IPS-18c (cell line): ENCODE results near the gene BORCS6.
"Not testable (repeated sequence)": the region's sequence is repeated elsewhere in the genome, so short reads cannot be mapped to it uniquely, and the experiment has no call there.

Experiments used
- H3K4me3 ChIP-seq: 2 replicates; pipeline ENCODE4 v1.7.0; 2013; ENCODE audit warnings: low read depth, mild to moderate bottlenecking, low read length, moderate library complexity; ENCODE audit not compliant: insufficient read depth
- H3K9me3 ChIP-seq: one replicate; pipeline ENCODE4 v1.6.1; 2013; ENCODE audit warnings: mild to moderate bottlenecking, low read length, moderate library complexity; ENCODE audit not compliant: control insufficient read depth, insufficient read depth

The BORCS6 gene

DNA sequence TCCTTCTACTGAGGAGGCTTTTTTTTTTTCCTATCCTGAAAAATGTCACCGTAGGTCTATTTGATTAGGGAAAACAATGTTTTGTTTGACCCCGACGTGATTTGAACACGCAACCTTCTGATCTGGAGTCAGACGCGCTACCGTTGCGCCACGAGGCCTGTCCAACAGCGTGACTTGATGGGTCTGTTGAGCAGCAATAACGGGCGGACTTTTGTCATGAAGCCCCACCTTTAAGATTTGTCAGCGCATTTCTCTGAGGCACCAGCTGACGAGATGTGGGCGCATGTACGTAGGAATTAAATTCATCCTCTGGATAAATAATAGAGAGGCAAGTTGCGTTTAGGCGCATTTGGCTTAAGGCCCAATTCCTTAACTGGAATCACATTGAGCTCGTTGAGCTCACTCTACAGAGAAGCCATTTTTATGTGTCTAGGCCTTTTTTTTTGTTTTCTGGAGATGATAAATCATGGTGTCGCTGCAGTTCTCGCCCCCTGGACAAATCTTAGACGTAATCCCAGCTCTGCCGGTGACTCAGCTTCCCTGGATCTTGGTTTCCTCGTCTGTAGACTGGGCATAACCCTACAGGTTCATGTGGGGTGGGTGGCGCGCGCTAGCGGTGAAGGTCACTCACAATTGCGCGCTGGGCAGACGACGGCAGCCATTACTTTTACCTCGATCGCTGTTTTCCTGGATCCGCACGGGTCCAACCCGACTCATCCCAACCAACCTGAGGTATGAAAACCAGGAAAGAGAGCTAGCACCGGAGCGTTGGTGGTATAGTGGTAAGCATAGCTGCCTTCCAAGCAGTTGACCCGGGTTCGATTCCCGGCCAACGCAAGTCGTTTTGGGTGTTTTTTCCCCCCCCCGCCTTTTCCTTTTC lies 31.0 kb upstream of the BORCS6 start:
- Histone ChIP-seq H3K9me3 (no peaks in the 10 kb centered on the region), H3K4me3 (peak overlapping the region; percentile 86)

DNA sequence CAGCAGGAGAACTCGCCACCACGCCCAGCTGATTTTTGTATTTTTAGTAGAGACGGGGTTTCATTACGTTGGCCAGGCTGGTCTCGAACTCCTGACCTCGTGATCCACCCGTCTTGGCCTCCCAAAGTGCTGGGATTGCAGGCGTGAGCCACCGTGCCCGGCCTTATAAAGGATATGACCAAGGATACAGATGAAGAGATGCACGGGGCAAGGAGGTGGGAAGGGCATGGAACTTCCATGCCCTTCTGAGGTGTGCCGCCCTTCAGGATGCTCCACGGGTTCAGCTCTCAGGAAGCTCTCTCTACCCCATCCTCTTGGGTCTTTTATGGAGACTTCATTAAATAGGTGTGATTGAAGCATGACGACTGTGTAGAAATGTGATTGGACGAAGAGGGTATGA lies 24.0 kb upstream of the BORCS6 start:
- H3K9me3 ChIP-seq, H3K4me3 ChIP-seq: not testable (repeated sequence)

DNA sequence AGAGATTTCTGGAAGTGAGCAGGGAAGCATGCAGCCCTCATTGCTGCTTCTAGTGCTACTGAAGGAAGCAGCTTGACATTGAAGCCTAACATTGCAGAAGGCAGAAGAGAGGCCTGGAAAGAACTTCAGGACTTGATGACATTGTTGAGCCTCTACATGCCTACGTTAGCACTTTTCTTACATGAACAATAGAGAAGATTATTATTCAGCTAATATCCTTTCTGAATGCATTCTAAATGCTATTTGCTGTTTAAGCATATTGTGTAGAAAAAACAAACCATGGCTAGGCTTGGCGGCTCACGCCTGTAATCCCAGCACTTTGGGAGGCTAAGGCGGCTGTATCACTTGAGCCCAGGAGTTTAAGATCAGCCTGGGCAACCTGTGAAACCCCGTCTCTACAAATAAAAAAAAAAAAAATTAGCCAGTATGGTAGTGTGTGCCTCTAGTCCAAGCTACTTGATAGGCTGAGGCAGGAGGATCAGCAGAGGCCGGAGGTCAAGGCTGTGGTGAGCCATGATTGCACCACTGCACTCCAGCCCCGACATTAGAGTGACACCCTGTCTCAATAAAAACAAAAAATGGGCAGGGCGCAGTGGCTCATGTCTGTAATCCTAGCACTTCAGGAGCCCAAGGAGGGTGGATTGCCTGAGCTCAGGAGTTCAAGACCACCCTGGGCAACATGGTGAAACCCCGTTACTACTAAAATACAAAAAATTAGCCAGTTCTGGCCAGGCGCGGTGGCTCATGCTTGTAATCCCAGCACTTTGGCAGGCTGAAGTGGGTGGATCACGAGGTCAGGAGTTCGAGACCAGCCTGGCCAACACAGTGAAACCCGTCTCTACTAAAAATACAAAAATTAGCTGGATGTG lies 22.6 kb upstream of the BORCS6 start:
- H3K9me3 ChIP-seq, result no peaks in the 10 kb centered on the region
- H3K4me3 ChIP-seq, result no peak overlapping the region

DNA sequence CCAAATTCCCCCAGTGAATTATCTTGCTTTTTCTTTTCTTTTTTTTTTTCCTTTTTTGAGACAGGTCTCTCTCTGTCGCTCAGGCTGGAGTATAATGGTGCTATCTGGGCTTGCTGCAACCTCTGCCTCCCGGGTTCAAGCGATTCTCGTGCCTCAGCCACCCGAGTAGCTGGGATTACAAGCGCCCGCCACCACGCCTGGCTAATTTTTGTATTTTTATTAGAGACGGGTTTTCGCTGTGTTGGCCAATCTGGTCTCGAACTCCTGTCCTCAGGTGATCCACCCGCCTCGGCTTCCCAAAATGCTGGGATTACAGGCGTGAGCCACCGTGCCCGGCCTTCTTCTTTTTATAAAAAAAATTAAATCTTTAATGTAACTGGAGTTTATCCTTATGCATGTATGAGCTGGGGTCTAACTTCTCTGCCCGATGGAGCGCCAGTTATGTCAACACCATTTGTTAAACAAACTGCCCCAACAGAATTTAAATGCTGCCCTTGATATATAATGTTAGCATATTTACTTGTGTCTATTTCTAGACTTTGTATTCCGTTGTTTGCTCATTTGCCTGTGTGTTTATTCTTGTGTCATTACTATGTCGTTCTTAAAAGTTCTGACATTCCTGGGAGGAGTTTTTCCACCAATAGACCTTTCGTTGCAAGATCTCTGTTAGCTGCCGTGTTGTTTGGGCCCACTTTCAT lies 20.9 kb upstream of the BORCS6 start:
- H3K9me3 ChIP-seq, result no peaks in the 10 kb centered on the region
- H3K4me3 ChIP-seq, result peak overlapping the region; percentile 93; the same call in 1 of the 2 replicates

DNA sequence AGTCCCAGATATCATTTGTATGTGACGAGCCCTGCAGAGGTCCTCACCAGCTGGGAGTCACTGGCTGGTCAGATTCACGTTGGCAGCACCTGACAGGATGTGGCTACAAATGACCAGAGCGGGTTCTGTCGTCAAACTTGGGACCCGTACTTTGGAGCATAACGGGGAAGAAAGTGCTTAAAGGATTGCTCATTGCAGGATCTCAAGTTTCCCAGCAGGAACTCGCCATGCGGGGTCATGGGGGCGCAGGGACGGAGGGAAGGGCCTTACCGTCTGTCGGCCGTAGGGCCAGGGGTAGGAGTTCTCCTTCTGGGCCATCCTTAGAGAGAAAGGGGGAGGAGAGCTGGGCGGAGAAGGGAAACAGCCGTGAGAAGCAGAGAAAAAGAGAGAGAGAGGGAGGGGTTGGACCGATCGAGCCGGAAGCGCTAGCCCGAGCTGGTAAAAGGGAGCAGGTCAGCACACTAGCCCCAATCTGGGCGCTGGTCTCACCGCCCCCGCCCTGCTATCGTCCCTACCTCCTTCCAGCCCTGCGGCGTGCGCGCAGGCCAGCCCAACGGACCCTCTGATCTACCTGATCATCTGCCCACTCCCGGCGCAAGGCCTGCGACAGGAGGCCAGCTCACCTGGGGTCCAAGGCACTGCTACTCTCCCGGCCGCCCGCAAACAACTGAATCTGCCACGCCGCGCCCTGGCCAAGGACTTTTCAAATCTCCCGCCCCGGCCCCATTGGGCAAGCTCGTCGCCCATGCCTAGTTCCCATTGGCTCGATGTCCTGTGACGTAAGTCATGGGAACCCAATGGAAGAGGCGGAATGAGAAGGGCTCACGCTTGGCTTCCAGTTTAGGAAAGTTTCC lies 20.2 kb upstream of the BORCS6 start, which contains the start of gene AURKB:
TSS of gene AURKB (minus strand) at position 669 of the 854 bp plus-strand sequence. CDS start at position 318, 351 bp downstream.
- H3K9me3 ChIP-seq, result no peaks in the 10 kb centered on the region
- H3K4me3 ChIP-seq, result peak within 1 kb of the TSS; percentile 93

DNA sequence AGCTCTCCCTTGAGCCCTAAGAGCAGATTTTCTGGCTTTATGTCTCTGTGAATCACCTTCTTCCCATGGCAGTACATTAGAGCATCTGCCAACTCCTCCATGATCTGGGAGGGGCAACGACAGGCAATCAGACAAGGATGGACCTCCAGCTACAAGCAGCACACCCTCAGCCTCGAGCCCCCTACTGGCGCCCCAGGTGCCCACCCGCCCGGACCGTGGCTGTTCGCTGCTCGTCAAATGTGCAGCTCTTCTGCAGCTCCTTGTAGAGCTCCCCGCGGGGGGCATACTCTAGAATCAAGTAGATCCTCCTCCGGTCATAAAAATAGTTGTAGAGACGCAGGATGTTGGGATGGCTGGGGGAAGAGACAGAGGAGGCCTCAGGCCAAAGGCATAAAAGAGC lies 16.6 kb upstream of the BORCS6 start:
- Histone ChIP-seq H3K9me3 (no peaks in the 10 kb centered on the region), H3K4me3 (no peak overlapping the region)

DNA sequence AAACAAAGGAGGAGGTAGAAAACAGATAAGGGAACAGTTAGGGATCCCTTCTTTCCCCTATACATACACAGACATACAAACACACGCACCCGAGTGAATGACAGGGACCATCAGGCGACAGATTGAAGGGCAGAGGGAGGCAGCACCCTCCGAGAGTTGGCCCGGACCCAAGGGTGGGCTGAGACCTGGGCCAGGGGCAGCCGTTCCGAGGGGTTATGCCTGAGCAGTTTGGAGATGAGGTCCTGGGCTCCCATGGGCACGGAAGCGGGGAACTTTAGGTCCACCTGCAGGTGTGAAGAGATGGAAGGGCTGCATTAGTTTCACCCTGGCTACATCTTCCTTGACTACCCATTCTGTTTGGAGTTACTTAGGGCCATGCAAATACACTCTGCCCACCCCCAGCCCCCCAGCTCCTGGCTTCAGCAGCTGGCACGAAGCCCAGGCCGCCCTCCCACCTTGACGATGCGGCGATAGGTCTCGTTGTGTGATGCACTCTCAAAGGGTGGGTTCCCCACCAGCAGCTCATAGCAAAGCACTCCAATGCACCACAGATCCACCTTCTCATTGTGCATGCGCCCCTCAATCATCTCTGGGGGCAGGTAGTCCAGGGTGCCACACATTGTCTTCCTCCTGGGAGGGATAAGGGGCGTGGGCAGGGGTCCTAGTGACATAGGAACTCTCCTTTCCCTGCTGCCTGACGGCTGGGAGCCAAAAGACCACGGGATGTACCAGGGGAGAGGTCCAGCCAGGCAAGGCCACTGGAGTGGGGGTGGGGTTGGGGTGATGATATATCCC lies 15.0 kb upstream of the BORCS6 start:
- Histone ChIP-seq H3K9me3 (no peaks in the 10 kb centered on the region), H3K4me3 (no peak overlapping the region)

DNA sequence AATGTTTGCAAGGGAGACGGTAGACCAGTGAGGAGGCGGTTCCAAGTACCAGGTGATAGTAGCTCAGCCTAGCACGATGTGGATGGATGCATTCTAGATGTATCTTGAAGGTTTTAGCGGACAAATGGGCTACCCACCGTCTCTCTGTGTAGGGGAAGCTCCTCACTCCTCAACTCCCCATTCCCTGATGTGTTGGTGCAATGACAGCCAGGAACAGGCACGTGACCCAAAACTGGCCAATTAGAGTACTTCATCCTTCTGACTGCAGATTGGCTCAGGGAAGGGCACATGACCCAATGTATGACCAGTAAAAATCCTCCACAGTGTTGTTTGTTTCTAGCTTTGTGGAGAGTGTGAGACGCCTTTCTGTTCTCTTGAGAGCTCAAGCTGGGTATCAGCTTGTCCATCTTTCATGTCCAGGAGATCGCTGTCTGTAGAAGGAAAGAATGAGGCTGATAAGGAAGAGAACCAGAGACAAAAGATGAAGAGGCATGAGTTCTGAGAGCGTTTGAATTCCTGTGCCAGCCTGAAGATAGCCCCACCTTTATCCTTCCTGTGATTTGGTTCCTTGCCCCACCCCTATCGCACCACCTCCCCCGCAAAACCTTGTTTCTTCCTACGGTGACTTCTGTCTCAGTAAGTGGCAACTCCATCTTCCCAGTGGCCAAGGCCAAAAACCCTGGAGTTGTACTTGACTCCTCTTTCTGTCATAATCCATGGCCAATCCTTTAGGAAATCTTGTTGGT lies 2.3 kb upstream of the BORCS6 start:
- peak overlapping the region; percentile 34; the same call in 1 of the 2 replicates for H3K4me3 ChIP-seq
- no peaks in the 10 kb centered on the region for H3K9me3 ChIP-seq

DNA sequence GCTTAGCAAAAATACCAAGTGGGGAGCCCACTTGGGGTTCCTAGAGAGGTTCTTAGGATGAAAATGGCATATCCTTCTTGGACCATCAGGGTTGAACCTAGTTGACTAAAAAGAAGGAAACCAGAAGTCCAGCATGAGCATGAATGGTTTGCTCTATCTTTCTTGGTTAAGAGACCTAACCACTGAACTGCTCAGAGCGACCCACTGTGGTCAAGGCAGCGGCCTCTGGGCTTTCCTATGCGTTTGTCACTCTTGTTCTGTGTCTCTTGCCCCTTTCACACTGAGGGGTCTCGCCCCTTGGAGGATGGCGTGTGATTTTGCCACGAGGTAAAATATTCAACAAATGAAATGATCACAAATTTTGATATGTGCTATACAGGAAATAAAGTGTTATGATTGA lies 526 bp upstream of the BORCS6 start:
- Histone ChIP-seq H3K9me3 (no peaks in the 10 kb centered on the region), H3K4me3 (no peak overlapping the region; the same call in 1 of the 2 replicates)

DNA sequence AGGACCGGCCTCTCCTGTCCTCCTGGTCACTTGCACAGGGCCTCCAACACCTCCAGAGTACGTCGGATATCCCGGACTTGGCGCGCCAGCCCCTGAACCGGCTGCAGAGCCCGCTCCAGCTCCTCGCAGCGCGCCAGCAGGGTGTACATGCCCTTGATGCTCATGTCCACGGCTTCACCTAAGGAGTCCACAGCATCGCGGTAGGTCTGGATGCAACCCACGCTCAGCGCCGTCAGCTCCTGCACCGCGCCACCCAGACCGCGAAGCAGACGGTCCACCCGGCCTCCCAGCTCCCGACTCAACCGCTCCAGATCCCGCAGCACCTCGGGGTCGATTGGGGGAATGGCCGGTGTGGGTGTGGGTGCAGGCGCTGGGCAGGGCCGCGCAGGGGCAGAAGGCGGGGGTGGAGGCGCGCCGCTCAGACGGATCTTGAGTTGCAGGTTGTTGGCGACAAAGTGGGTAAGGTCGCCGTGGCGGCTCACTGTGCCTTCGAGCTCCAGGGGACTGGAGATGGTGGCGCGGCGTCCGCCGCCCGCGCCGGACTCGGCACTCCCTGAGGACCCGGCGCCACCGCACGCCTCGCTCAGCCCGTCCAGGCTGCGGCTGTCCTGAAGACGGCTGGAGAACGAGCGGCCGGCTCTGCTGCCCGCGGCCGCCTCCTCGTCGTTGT lies 804 bp downstream of the BORCS6 start:
- Histone ChIP-seq H3K4me3 (peak overlapping the region; percentile 78), H3K9me3 (no peaks in the 10 kb centered on the region)

DNA sequence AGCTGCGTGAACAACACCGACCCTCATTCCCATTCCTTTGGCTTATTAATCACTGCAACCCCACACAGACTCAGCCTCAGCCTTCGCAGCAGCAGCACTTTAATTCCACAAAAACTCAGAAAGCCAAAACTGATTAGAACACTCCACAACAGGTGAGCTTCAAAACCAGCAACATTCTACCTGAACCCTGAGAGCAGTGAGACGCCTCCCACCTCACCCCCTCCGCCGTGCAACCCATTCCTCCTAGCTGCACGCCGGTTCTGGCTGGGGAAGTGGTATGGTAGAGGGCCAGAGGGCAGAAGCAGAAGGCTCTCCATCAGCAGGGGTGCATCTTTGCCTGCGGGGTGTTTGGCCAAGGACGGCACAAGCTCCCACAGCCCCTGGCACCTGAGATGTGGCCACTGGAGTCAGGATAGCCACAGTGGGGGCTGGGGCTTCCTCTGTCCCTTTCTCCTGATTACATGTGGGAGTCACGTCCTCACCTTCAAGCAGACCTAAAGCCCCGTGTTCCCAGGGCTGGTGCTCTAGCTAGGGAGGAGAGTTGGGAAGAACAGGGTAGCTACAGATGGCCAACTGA lies 1.6 kb downstream of the BORCS6 start:
- Histone ChIP-seq H3K4me3 (peak overlapping the region; percentile 78), H3K9me3 (no peaks in the 10 kb centered on the region)

DNA sequence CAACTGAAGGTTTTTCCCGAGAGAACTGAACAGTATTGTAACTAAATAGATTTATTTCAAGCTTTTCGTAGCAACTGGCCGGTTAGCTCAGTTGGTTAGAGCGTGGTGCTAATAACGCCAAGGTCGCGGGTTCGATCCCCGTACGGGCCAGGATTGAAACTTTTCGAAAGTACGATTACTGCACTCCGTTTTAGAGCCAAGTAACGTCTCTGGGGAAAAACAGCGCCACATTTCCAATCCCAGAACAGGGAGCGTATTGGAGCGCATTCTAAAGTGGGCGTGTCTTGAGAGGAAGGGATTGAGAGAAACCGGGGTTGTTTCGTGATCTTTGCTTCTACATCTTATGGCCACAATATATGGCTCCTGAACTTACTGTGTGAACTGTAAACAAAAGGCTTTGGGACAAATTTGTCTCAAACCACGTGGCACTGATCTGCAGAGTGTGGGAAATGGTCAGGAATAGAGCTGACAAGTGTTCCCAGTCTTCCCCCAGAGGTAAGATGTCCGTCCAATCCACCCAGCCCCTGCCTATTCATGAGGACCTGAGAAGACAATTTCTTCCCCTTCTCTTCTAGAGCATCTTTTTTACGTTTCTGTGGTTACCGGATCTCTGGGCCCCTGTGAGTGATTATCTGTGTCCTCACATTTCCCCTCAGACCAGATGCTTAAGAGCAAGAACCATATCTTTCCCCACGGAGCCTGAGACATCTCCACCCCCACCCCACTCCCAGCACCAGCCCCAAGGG lies 2.3 kb downstream of the BORCS6 start:
- Histone ChIP-seq H3K9me3 (no peaks in the 10 kb centered on the region), H3K4me3 (peak overlapping the region; percentile 95)

DNA sequence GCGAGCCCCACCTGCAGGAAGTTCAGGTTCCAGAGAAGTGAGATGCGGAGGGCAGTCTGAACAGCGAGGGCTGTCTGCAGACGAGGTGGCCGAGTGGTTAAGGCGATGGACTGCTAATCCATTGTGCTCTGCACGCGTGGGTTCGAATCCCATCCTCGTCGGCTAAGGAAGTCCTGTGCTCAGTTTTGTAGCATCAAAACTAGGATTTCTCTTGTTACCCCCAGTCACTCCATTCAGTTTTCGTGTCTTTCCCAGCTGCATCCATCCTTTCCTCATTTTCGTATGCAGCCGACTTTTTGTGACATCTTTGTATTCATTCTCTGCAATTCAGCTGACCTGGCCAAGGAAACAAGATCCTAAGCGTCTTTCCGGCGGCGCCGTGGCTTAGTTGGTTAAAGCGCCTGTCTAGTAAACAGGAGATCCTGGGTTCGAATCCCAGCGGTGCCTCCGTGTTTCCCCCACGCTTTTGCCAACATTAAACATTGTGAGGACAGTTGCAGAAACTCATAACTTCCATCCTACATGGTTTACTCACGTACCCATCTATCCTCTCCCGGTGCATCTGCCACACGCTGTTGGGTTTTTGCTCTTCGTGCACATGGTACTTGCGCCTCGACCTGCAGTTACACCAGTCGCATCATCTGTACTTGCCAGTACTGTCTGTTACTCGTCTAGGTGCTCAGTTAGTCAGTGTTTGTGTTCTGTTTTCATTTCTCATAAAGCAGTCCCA lies 3.0 kb downstream of the BORCS6 start:
- no peaks in the 10 kb centered on the region for H3K9me3 ChIP-seq
- H3K4me3 ChIP-seq, result peak overlapping the region; percentile 95
